ENCODE results near the gene POLR3H.
A peak's percentile ranks its signal among the peaks of the same experiment; 100 is the strongest.
"Not testable (repeated sequence)": the region's sequence is repeated elsewhere in the genome, so short reads cannot be mapped to it uniquely, and the experiment has no call there.

POLR3H gene

GRCh38 chr22:41543854-41544670 lies at the start of gene POLR3H:
TSS of gene POLR3H (minus strand) at chr22:41544470. CDS start at chr22:41544101, 369 bp downstream.
- DNase-seq: peak; percentile 99

- not testable (repeated sequence) for DNase-seq
Observed at GRCh38 chr22:41593336-41593960, 49.2 kb upstream of the POLR3H start.

- DNase-seq: peak; percentile 100
Observed at GRCh38 chr22:41589391-41590241, 45.3 kb upstream of the POLR3H start, which contains the start of gene PMM1. TSS of gene PMM1 (minus strand) at chr22:41589840. CDS start at chr22:41589805, 35 bp downstream.

GRCh38 chr22:41587347-41587723 lies 43.1 kb upstream of the POLR3H start:
- no peak for DNase-seq

- no peak for DNase-seq
Observed at GRCh38 chr22:41585898-41586297, 41.6 kb upstream of the POLR3H start.

GRCh38 chr22:41584881-41585280 lies 40.6 kb upstream of the POLR3H start:
- DNase-seq: no peak

- DNase-seq: no peak
Observed at GRCh38 chr22:41582694-41583093, 38.4 kb upstream of the POLR3H start.

- no peak for DNase-seq
Observed at GRCh38 chr22:41579997-41580355, 35.7 kb upstream of the POLR3H start.

GRCh38 chr22:41579297-41579996 lies 35.2 kb upstream of the POLR3H start:
- no peak for DNase-seq

GRCh38 chr22:41578818-41579217 lies 34.5 kb upstream of the POLR3H start:
- no peak for DNase-seq

GRCh38 chr22:41578114-41578513 lies 33.8 kb upstream of the POLR3H start:
- no peak for DNase-seq

GRCh38 chr22:41576877-41577276 lies 32.6 kb upstream of the POLR3H start:
- peak; percentile 49 for DNase-seq

- DNase-seq: no peak
Observed at GRCh38 chr22:41575533-41575932, 31.3 kb upstream of the POLR3H start.

- peak; percentile 44 for DNase-seq
Observed at GRCh38 chr22:41574847-41575381, 30.6 kb upstream of the POLR3H start.

GRCh38 chr22:41573677-41574076 lies 29.4 kb upstream of the POLR3H start:
- DNase-seq: no peak

GRCh38 chr22:41572305-41572704 lies 28.0 kb upstream of the POLR3H start:
- DNase-seq: not testable (repeated sequence)

GRCh38 chr22:41571786-41572185 lies 27.5 kb upstream of the POLR3H start:
- no peak for DNase-seq

GRCh38 chr22:41570221-41570620 lies 26.0 kb upstream of the POLR3H start:
- DNase-seq: no peak

- DNase-seq: no peak
Observed at GRCh38 chr22:41568811-41569210, 24.5 kb upstream of the POLR3H start.

GRCh38 chr22:41567512-41567768 lies 23.2 kb upstream of the POLR3H start:
- no peak for DNase-seq

GRCh38 chr22:41565403-41566054 lies 21.3 kb upstream of the POLR3H start:
- no peak for DNase-seq

GRCh38 chr22:41564563-41564962 lies 20.3 kb upstream of the POLR3H start:
- DNase-seq: no peak

All from right hindlimb (tissue), 1 donor.